HEK293 (cell line): ENCODE results near the gene NCBP2.

Experiments
- SCRT1 ChIP-seq: fragments of 450-650 bp; formaldehyde crosslinking; IDR thresholded peaks from 2 replicates; pipeline ENCODE4 v1.5.1; 2016; ENCODE audit warnings: missing biosample characterization, missing genetic modification characterization, borderline replicate concordance
- ZBTB20 ChIP-seq: fragments of 450-650 bp; formaldehyde crosslinking; IDR thresholded peaks from 2 replicates; pipeline ENCODE4 v1.5.1; 2016; ENCODE audit warnings: missing biosample characterization, missing genetic modification characterization
- ZNF10 ChIP-seq: fragments of 450-650 bp; formaldehyde crosslinking; IDR thresholded peaks from 2 replicates; pipeline ENCODE4 v1.5.1; 2017; ENCODE audit warnings: missing biosample characterization, missing genetic modification characterization
- ZNF501 ChIP-seq: fragments of 450-650 bp; formaldehyde crosslinking; IDR thresholded peaks from 2 replicates; pipeline ENCODE4 v1.5.1; 2016; ENCODE audit warnings: missing biosample characterization, missing genetic modification characterization
- ZNF530 ChIP-seq: fragments of 450-650 bp; formaldehyde crosslinking; IDR thresholded peaks from 2 replicates; pipeline ENCODE4 v1.5.1; 2016; ENCODE audit warnings: low read depth, missing biosample characterization, missing genetic modification characterization
- TF ChIP-seq, protein P1 (sequence below): fragments of 450-650 bp; formaldehyde crosslinking; IDR thresholded peaks from 2 replicates; pipeline ENCODE4 v1.5.1; 2016; ENCODE audit warnings: missing biosample characterization, missing genetic modification characterization
- TF ChIP-seq, protein P2 (sequence below): fragments of 450-650 bp; formaldehyde crosslinking; IDR thresholded peaks from 2 replicates; pipeline ENCODE4 v1.5.1; 2016; ENCODE audit warnings: missing biosample characterization, missing genetic modification characterization, low read depth
- TF ChIP-seq, protein P3 (sequence below): fragments of 450-650 bp; formaldehyde crosslinking; IDR thresholded peaks from 2 replicates; pipeline ENCODE4; 2016; ENCODE audit warnings: missing biosample characterization, missing genetic modification characterization
- TF ChIP-seq, protein P4 (sequence below): fragments of 450-650 bp; formaldehyde crosslinking; IDR thresholded peaks from 2 replicates; pipeline ENCODE4 v1.5.1; 2016; ENCODE audit warnings: missing biosample characterization, missing genetic modification characterization
- TF ChIP-seq, protein P5 (sequence below): sonication (generic); formaldehyde crosslinking; IDR thresholded peaks from 2 replicates; pipeline ENCODE4 v1.8.1; 2022; ENCODE audit warnings: mild to moderate bottlenecking, moderate library complexity, missing genetic modification reagents
- TF ChIP-seq, protein P6 (sequence below): fragments of 450-650 bp; formaldehyde crosslinking; IDR thresholded peaks from 2 replicates; pipeline ENCODE4 v1.5.1; 2016; ENCODE audit warnings: missing biosample characterization, missing genetic modification characterization
- TF ChIP-seq, protein P7 (sequence below): fragments of 450-650 bp; formaldehyde crosslinking; IDR thresholded peaks from 2 replicates; pipeline ENCODE4 v1.5.1; 2016; ENCODE audit warnings: missing biosample characterization, missing genetic modification characterization
- TF ChIP-seq, protein P8 (sequence below): fragments of 450-650 bp; formaldehyde crosslinking; IDR thresholded peaks from 2 replicates; pipeline ENCODE4 v1.5.1; 2016; ENCODE audit warnings: missing biosample characterization, missing genetic modification characterization, borderline replicate concordance

DNA sequence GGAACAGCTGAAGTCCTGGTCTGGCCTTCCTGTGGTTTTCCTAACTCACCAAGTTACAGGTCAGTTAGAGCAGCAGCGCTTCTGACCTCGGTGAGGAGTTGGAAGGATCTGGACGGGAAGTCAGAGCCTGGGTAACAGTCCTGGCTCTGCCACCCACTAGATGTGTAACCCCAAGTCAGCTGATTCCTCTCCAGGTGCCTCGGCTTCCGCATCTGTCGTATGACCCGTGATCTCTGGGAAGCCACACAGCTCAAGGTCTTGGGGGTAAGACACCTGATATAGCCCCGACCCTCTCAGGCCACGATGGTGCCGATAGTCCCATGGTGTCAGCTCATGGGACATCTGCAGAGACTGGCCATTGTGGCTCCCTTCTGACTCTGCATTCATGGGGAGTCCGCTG, 34.6 kb upstream of the NCBP2 start:
- TF ChIP-seq SCRT1 (no peak), ZNF10 (tag by site-specific recombination) (no peak), ZNF501 (tag by site-specific recombination) (no peak), ZNF530 (tag by site-specific recombination) (no peak), ZBTB20 (no peak)
- TF ChIP-seq, protein P1, sequence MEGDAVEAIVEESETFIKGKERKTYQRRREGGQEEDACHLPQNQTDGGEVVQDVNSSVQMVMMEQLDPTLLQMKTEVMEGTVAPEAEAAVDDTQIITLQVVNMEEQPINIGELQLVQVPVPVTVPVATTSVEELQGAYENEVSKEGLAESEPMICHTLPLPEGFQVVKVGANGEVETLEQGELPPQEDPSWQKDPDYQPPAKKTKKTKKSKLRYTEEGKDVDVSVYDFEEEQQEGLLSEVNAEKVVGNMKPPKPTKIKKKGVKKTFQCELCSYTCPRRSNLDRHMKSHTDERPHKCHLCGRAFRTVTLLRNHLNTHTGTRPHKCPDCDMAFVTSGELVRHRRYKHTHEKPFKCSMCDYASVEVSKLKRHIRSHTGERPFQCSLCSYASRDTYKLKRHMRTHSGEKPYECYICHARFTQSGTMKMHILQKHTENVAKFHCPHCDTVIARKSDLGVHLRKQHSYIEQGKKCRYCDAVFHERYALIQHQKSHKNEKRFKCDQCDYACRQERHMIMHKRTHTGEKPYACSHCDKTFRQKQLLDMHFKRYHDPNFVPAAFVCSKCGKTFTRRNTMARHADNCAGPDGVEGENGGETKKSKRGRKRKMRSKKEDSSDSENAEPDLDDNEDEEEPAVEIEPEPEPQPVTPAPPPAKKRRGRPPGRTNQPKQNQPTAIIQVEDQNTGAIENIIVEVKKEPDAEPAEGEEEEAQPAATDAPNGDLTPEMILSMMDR (tag by site-specific recombination) = no peak
- TF ChIP-seq, protein P2, sequence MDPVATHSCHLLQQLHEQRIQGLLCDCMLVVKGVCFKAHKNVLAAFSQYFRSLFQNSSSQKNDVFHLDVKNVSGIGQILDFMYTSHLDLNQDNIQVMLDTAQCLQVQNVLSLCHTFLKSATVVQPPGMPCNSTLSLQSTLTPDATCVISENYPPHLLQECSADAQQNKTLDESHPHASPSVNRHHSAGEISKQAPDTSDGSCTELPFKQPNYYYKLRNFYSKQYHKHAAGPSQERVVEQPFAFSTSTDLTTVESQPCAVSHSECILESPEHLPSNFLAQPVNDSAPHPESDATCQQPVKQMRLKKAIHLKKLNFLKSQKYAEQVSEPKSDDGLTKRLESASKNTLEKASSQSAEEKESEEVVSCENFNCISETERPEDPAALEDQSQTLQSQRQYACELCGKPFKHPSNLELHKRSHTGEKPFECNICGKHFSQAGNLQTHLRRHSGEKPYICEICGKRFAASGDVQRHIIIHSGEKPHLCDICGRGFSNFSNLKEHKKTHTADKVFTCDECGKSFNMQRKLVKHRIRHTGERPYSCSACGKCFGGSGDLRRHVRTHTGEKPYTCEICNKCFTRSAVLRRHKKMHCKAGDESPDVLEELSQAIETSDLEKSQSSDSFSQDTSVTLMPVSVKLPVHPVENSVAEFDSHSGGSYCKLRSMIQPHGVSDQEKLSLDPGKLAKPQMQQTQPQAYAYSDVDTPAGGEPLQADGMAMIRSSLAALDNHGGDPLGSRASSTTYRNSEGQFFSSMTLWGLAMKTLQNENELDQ (tag by site-specific recombination) = no peak
- TF ChIP-seq, protein P3, sequence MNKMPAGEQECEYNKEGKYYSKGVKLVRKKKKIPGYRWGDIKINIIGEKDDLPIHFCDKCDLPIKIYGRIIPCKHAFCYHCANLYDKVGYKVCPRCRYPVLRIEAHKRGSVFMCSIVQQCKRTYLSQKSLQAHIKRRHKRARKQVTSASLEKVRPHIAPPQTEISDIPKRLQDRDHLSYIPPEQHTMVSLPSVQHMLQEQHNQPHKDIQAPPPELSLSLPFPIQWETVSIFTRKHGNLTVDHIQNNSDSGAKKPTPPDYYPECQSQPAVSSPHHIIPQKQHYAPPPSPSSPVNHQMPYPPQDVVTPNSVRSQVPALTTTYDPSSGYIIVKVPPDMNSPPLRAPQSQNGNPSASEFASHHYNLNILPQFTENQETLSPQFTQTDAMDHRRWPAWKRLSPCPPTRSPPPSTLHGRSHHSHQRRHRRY (tag by site-specific recombination) = no peak
- TF ChIP-seq, protein P4, sequence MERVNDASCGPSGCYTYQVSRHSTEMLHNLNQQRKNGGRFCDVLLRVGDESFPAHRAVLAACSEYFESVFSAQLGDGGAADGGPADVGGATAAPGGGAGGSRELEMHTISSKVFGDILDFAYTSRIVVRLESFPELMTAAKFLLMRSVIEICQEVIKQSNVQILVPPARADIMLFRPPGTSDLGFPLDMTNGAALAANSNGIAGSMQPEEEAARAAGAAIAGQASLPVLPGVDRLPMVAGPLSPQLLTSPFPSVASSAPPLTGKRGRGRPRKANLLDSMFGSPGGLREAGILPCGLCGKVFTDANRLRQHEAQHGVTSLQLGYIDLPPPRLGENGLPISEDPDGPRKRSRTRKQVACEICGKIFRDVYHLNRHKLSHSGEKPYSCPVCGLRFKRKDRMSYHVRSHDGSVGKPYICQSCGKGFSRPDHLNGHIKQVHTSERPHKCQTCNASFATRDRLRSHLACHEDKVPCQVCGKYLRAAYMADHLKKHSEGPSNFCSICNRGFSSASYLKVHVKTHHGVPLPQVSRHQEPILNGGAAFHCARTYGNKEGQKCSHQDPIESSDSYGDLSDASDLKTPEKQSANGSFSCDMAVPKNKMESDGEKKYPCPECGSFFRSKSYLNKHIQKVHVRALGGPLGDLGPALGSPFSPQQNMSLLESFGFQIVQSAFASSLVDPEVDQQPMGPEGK (tag by site-specific recombination) = no peak
- TF ChIP-seq, protein P5, sequence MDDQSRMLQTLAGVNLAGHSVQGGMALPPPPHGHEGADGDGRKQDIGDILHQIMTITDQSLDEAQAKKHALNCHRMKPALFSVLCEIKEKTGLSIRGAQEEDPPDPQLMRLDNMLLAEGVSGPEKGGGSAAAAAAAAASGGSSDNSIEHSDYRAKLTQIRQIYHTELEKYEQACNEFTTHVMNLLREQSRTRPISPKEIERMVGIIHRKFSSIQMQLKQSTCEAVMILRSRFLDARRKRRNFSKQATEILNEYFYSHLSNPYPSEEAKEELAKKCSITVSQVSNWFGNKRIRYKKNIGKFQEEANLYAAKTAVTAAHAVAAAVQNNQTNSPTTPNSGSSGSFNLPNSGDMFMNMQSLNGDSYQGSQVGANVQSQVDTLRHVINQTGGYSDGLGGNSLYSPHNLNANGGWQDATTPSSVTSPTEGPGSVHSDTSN (CRISPR knock-in tag) = no peak
- TF ChIP-seq, protein P6, sequence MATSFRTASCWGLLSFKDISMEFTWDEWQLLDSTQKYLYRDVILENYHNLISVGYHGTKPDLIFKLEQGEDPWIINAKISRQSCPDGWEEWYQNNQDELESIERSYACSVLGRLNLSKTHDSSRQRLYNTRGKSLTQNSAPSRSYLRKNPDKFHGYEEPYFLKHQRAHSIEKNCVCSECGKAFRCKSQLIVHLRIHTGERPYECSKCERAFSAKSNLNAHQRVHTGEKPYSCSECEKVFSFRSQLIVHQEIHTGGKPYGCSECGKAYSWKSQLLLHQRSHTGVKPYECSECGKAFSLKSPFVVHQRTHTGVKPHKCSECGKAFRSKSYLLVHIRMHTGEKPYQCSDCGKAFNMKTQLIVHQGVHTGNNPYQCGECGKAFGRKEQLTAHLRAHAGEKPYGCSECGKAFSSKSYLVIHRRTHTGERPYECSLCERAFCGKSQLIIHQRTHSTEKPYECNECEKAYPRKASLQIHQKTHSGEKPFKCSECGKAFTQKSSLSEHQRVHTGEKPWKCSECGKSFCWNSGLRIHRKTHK (tag by site-specific recombination) = no peak
- TF ChIP-seq, protein P7, sequence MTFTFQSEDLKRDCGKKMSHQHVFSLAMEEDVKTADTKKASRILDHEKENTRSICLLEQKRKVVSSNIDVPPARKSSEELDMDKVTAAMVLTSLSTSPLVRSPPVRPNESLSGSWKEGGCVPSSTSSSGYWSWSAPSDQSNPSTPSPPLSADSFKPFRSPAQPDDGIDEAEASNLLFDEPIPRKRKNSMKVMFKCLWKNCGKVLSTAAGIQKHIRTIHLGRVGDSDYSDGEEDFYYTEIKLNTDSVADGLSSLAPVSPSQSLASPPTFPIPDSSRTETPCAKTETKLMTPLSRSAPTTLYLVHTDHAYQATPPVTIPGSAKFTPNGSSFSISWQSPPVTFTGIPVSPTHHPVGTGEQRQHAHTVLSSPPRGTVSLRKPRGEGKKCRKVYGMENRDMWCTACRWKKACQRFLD (tag by site-specific recombination) = no peak
- TF ChIP-seq, protein P8, sequence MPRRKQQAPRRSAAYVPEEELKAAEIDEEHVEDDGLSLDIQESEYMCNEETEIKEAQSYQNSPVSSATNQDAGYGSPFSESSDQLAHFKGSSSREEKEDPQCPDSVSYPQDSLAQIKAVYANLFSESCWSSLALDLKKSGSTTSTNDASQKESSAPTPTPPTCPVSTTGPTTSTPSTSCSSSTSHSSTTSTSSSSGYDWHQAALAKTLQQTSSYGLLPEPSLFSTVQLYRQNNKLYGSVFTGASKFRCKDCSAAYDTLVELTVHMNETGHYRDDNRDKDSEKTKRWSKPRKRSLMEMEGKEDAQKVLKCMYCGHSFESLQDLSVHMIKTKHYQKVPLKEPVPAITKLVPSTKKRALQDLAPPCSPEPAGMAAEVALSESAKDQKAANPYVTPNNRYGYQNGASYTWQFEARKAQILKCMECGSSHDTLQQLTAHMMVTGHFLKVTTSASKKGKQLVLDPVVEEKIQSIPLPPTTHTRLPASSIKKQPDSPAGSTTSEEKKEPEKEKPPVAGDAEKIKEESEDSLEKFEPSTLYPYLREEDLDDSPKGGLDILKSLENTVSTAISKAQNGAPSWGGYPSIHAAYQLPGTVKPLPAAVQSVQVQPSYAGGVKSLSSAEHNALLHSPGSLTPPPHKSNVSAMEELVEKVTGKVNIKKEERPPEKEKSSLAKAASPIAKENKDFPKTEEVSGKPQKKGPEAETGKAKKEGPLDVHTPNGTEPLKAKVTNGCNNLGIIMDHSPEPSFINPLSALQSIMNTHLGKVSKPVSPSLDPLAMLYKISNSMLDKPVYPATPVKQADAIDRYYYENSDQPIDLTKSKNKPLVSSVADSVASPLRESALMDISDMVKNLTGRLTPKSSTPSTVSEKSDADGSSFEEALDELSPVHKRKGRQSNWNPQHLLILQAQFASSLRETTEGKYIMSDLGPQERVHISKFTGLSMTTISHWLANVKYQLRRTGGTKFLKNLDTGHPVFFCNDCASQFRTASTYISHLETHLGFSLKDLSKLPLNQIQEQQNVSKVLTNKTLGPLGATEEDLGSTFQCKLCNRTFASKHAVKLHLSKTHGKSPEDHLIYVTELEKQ (tag by site-specific recombination) = no peak
